WTC11 (cell line): Measurements from ENCODE around the gene ELP4. TPM values are rescaled to one million over a fixed set of nuclear protein-coding genes. Genes with fewer than 3 reads are reported as not detected.

Experiments used
- ATAC-seq: fragments of 200-7000 bp; cut with Tn5 transposase; 2 replicates; pipeline ENCODE4 v1.10.0; 2021; ENCODE audit warnings: mild to moderate bottlenecking, moderate library complexity
- CTCF ChIA-PET: fragments of 300-600 bp; sonication (Branson Sonifier 250); formaldehyde crosslinking; loops from one replicate; lab custom pipeline; 2021; ENCODE audit warnings: antibody characterized with exemption; lab: Charles Lee
- POLR2A ChIA-PET: fragments of 350-600 bp; sonication (Branson Sonifier 250); formaldehyde crosslinking; loops from one replicate; lab custom pipeline; 2021; ENCODE audit warnings: antibody characterized with exemption; lab: Charles Lee
- DNase-seq: peaks from one replicate; pipeline ENCODE4 v3.0.0; 2021; ENCODE audit warnings: low spot score
- H3K27ac Mint-ChIP-seq: 2 replicates; pipeline ENCODE4 v1.8.0; 2021; ENCODE audit warnings: mixed read lengths
- H3K27me3 Mint-ChIP-seq: 2 replicates; pipeline ENCODE4 v1.8.0; 2021; ENCODE audit warnings: low read depth, mild to moderate bottlenecking, moderate library complexity, mixed read lengths
- H3K36me3 Mint-ChIP-seq: 2 replicates; pipeline ENCODE4 v1.8.0; 2021; ENCODE audit warnings: mixed read lengths
- H3K4me1 Mint-ChIP-seq: 2 replicates; pipeline ENCODE4 v1.8.0; 2022; ENCODE audit warnings: mixed read lengths
- H3K4me3 Mint-ChIP-seq: 2 replicates; pipeline ENCODE4 v1.8.0; 2021; ENCODE audit warnings: mild to moderate bottlenecking, moderate library complexity, mixed read lengths
- H3K9me3 Mint-ChIP-seq: 2 replicates; pipeline ENCODE4 v1.8.0; 2021; ENCODE audit warnings: mixed read lengths
- CBFB ChIP-seq: sonication (generic); formaldehyde crosslinking; IDR thresholded peaks from 2 replicates; pipeline ENCODE4 v1.8.1; 2022; ENCODE audit warnings: mild to moderate bottlenecking, low read depth, missing genetic modification reagents
- CREM ChIP-seq: sonication (generic); formaldehyde crosslinking; IDR thresholded peaks from 2 replicates; pipeline ENCODE4 v1.8.1; 2022; ENCODE audit warnings: mild to moderate bottlenecking, missing genetic modification reagents, moderate library complexity
- ESRRA ChIP-seq: sonication (generic); formaldehyde crosslinking; IDR thresholded peaks from 2 replicates; pipeline ENCODE4 v1.8.1; 2022; ENCODE audit warnings: mild to moderate bottlenecking, missing genetic modification reagents, borderline replicate concordance
- ETV6 ChIP-seq: sonication (generic); formaldehyde crosslinking; IDR thresholded peaks from 2 replicates; pipeline ENCODE4 v1.8.1; 2022; ENCODE audit warnings: mild to moderate bottlenecking, missing genetic modification reagents
- FOXJ3 ChIP-seq: sonication (generic); formaldehyde crosslinking; IDR thresholded peaks from 2 replicates; pipeline ENCODE4 v1.9.0; 2021; ENCODE audit warnings: missing genetic modification reagents, mild to moderate bottlenecking, borderline replicate concordance
- GRHL2 ChIP-seq: fragments of 250-450 bp; sonication (Bioruptor Pico); IDR thresholded peaks from 2 replicates; pipeline ENCODE4 v1.8.0; 2022; ENCODE audit warnings: mild to moderate bottlenecking, moderate library complexity; ENCODE audit not compliant: insufficient replicate concordance, severe bottlenecking
- HMGA2 ChIP-seq: fragments of 250-450 bp; sonication (Bioruptor Pico); IDR thresholded peaks from 2 replicates; pipeline ENCODE4 v1.4.0; 2021; ENCODE audit warnings: mild to moderate bottlenecking, moderate library complexity
- NFE2L1 ChIP-seq: sonication (generic); formaldehyde crosslinking; IDR thresholded peaks from 2 replicates; pipeline ENCODE4 v1.8.1; 2023; ENCODE audit warnings: missing genetic modification reagents
- SOX15 ChIP-seq: fragments of 250-450 bp; sonication (Bioruptor Pico); IDR thresholded peaks from 2 replicates; pipeline ENCODE4 v1.9.0; 2021; ENCODE audit warnings: mild to moderate bottlenecking
- TCF7 ChIP-seq: sonication (generic); formaldehyde crosslinking; IDR thresholded peaks from 2 replicates; pipeline ENCODE4 v1.8.0; 2022; ENCODE audit warnings: mild to moderate bottlenecking, low read depth, missing genetic modification reagents, moderate library complexity
- TEAD1 ChIP-seq: sonication (generic); formaldehyde crosslinking; IDR thresholded peaks from 2 replicates; pipeline ENCODE4 v1.8.0; 2022; ENCODE audit warnings: mild to moderate bottlenecking, missing genetic modification reagents
- TEAD4 ChIP-seq: sonication (generic); formaldehyde crosslinking; IDR thresholded peaks from 2 replicates; pipeline ENCODE4 v1.8.0; 2022; ENCODE audit warnings: mild to moderate bottlenecking, missing genetic modification reagents
- ZNF232 ChIP-seq: sonication (generic); formaldehyde crosslinking; IDR thresholded peaks from 2 replicates; pipeline ENCODE4 v1.8.0; 2022; ENCODE audit warnings: mild to moderate bottlenecking, missing genetic modification reagents
- ZNF263 ChIP-seq: sonication (generic); formaldehyde crosslinking; IDR thresholded peaks from 2 replicates; pipeline ENCODE4 v1.8.1; 2022; ENCODE audit warnings: low read depth, mild to moderate bottlenecking, moderate library complexity, missing genetic modification reagents
- ZNF317 ChIP-seq: sonication (generic); formaldehyde crosslinking; IDR thresholded peaks from 2 replicates; pipeline ENCODE4 v1.8.1; 2023; ENCODE audit warnings: low read depth, mild to moderate bottlenecking, moderate library complexity, missing genetic modification reagents, borderline replicate concordance
- ZNF396 ChIP-seq: fragments of 250-450 bp; sonication (Bioruptor Pico); IDR thresholded peaks from 2 replicates; pipeline ENCODE4 v1.8.0; 2021; ENCODE audit warnings: mild to moderate bottlenecking, moderate library complexity, borderline replicate concordance
- ZNF416 ChIP-seq: fragments of 250-450 bp; sonication (Bioruptor Pico); IDR thresholded peaks from 2 replicates; pipeline ENCODE4 v1.9.0; 2021; ENCODE audit warnings: mild to moderate bottlenecking, inconsistent platforms
- total RNA-seq: library from RNA; stranded (reverse); gene quantifications from 3 replicates; pipeline ENCODE4 v1.2.3, GENCODE V29; 2021
- TF ChIP-seq, protein P1 (sequence below): fragments of 250-450 bp; sonication (Bioruptor Pico); IDR thresholded peaks from 2 replicates; pipeline ENCODE4 v1.9.0; 2021; ENCODE audit warnings: mild to moderate bottlenecking, borderline replicate concordance
- TF ChIP-seq, protein P2 (sequence below): sonication (generic); formaldehyde crosslinking; IDR thresholded peaks from 2 replicates; pipeline ENCODE4 v1.8.1; 2022; ENCODE audit warnings: missing genetic modification reagents, borderline replicate concordance
- TF ChIP-seq, protein P3 (sequence below): fragments of 250-450 bp; sonication (Bioruptor Pico); IDR thresholded peaks from 2 replicates; pipeline ENCODE4 v2.1.2; 2022; ENCODE audit warnings: mild to moderate bottlenecking, moderate library complexity
- TF ChIP-seq, protein P4 (sequence below): sonication (generic); formaldehyde crosslinking; IDR thresholded peaks from 2 replicates; pipeline ENCODE4 v1.8.1; 2023; ENCODE audit warnings: mild to moderate bottlenecking, missing genetic modification reagents, borderline replicate concordance

The ELP4 gene
- total RNA-seq, 1 experiment from 2014 or later, result 14.6 TPM

DNA sequence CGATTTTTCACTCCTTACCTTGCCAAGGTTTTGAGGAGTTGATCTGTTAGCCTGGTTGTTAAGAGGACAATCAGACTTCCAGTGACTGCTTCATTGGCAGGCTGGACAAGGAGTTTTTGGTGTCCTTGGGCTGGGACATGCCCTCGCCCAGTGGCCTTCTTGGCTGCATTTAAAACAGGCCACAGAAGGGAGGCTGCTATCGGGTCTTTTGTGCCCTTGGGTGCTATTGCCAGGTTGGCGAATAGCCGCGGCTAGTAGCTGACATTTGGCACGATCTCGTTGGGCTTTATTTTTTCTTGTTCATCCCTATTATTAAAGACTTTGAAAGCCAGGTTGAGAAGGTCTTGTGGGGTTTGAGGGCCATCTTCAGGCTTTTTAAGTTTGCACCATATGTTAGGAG lies 99.4 kb downstream of the ELP4 start:
- no peak for DNase-seq
- Mint-ChIP-seq H3K27ac (no peak overlapping the region), H3K27me3 (no peaks in the 10 kb centered on the region), H3K4me1 (peaks cover 16% of the 10 kb centered on the region), H3K36me3 (no peaks in the 10 kb centered on the region), H3K9me3 (no peaks in the 10 kb centered on the region), H3K4me3 (no peak overlapping the region)
- CTCF ChIA-PET, result no interaction called here
- TF ChIP-seq, protein P1, sequence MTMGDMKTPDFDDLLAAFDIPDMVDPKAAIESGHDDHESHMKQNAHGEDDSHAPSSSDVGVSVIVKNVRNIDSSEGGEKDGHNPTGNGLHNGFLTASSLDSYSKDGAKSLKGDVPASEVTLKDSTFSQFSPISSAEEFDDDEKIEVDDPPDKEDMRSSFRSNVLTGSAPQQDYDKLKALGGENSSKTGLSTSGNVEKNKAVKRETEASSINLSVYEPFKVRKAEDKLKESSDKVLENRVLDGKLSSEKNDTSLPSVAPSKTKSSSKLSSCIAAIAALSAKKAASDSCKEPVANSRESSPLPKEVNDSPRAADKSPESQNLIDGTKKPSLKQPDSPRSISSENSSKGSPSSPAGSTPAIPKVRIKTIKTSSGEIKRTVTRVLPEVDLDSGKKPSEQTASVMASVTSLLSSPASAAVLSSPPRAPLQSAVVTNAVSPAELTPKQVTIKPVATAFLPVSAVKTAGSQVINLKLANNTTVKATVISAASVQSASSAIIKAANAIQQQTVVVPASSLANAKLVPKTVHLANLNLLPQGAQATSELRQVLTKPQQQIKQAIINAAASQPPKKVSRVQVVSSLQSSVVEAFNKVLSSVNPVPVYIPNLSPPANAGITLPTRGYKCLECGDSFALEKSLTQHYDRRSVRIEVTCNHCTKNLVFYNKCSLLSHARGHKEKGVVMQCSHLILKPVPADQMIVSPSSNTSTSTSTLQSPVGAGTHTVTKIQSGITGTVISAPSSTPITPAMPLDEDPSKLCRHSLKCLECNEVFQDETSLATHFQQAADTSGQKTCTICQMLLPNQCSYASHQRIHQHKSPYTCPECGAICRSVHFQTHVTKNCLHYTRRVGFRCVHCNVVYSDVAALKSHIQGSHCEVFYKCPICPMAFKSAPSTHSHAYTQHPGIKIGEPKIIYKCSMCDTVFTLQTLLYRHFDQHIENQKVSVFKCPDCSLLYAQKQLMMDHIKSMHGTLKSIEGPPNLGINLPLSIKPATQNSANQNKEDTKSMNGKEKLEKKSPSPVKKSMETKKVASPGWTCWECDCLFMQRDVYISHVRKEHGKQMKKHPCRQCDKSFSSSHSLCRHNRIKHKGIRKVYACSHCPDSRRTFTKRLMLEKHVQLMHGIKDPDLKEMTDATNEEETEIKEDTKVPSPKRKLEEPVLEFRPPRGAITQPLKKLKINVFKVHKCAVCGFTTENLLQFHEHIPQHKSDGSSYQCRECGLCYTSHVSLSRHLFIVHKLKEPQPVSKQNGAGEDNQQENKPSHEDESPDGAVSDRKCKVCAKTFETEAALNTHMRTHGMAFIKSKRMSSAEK (CRISPR knock-in tag), result no peak
- no peak for TF ChIP-seq TCF7 (CRISPR knock-in tag)
- no peak for TF ChIP-seq SOX15 (CRISPR knock-in tag)
- no peak for TF ChIP-seq GRHL2 (CRISPR knock-in tag)
- TF ChIP-seq ZNF396 (CRISPR knock-in tag), result no peak
- TF ChIP-seq ZNF263 (CRISPR knock-in tag), result no peak
- TF ChIP-seq TEAD1 (CRISPR knock-in tag), result no peak
- TF ChIP-seq NFE2L1 (CRISPR knock-in tag), result no peak
- no peak for TF ChIP-seq TEAD4 (CRISPR knock-in tag)
- no peak for TF ChIP-seq ZNF416
- TF ChIP-seq ZNF232 (CRISPR knock-in tag), result no peak
- no peak for TF ChIP-seq CBFB (CRISPR knock-in tag)
- TF ChIP-seq, protein P2, sequence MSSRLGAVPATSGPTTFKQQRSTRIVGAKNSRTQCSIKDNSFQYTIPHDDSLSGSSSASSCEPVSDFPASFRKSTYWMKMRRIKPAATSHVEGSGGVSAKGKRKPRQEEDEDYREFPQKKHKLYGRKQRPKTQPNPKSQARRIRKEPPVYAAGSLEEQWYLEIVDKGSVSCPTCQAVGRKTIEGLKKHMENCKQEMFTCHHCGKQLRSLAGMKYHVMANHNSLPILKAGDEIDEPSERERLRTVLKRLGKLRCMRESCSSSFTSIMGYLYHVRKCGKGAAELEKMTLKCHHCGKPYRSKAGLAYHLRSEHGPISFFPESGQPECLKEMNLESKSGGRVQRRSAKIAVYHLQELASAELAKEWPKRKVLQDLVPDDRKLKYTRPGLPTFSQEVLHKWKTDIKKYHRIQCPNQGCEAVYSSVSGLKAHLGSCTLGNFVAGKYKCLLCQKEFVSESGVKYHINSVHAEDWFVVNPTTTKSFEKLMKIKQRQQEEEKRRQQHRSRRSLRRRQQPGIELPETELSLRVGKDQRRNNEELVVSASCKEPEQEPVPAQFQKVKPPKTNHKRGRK (CRISPR knock-in tag), result no peak
- no peak for TF ChIP-seq FOXJ3 (CRISPR knock-in tag)
- no peak for TF ChIP-seq HMGA2 (CRISPR knock-in tag)
- TF ChIP-seq CREM (CRISPR knock-in tag), result no peak
- TF ChIP-seq ESRRA (CRISPR knock-in tag), result no peak
- no peak for TF ChIP-seq ZNF317 (CRISPR knock-in tag)
- POLR2A ChIA-PET, result no interaction called here
- ATAC-seq, result no peak

DNA sequence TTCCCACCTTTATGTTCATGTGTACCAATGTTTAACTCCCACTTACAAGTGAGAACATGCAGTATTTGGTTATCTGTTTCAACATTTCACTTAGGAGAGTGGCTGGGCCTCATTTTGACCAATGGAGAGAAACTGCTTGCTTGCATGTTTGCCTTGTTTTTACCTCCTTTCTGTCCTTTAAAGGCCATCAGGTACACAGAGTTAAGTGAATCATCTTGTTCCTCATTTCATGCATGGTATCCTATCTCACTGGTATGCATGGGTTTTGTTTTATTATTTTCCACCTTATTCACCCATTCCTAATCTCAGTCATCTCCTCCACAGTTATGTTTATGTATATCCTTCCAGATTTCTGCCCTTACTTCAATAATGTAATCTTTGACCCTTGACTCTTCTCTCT lies 101.0 kb downstream of the ELP4 start:
- Mint-ChIP-seq H3K27ac (no peak overlapping the region), H3K27me3 (no peaks in the 10 kb centered on the region), H3K4me1 (peaks cover 16% of the 10 kb centered on the region), H3K36me3 (no peaks in the 10 kb centered on the region), H3K4me3 (no peak overlapping the region), H3K9me3 (no peaks in the 10 kb centered on the region)
- ChIA-PET CTCF (no interaction called here), POLR2A (no interaction called here)
- TF ChIP-seq, protein P3, sequence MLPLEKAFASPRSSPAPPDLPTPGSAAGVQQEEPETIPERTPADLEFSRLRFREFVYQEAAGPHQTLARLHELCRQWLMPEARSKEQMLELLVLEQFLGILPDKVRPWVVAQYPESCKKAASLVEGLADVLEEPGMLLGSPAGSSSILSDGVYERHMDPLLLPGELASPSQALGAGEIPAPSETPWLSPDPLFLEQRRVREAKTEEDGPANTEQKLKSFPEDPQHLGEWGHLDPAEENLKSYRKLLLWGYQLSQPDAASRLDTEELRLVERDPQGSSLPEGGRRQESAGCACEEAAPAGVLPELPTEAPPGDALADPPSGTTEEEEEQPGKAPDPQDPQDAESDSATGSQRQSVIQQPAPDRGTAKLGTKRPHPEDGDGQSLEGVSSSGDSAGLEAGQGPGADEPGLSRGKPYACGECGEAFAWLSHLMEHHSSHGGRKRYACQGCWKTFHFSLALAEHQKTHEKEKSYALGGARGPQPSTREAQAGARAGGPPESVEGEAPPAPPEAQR (CRISPR knock-in tag), result no peak
- TF ChIP-seq GRHL2 (CRISPR knock-in tag), result no peak
- TF ChIP-seq ETV6 (CRISPR knock-in tag), result no peak
- no peak for TF ChIP-seq ESRRA (CRISPR knock-in tag)
- TF ChIP-seq, protein P4, sequence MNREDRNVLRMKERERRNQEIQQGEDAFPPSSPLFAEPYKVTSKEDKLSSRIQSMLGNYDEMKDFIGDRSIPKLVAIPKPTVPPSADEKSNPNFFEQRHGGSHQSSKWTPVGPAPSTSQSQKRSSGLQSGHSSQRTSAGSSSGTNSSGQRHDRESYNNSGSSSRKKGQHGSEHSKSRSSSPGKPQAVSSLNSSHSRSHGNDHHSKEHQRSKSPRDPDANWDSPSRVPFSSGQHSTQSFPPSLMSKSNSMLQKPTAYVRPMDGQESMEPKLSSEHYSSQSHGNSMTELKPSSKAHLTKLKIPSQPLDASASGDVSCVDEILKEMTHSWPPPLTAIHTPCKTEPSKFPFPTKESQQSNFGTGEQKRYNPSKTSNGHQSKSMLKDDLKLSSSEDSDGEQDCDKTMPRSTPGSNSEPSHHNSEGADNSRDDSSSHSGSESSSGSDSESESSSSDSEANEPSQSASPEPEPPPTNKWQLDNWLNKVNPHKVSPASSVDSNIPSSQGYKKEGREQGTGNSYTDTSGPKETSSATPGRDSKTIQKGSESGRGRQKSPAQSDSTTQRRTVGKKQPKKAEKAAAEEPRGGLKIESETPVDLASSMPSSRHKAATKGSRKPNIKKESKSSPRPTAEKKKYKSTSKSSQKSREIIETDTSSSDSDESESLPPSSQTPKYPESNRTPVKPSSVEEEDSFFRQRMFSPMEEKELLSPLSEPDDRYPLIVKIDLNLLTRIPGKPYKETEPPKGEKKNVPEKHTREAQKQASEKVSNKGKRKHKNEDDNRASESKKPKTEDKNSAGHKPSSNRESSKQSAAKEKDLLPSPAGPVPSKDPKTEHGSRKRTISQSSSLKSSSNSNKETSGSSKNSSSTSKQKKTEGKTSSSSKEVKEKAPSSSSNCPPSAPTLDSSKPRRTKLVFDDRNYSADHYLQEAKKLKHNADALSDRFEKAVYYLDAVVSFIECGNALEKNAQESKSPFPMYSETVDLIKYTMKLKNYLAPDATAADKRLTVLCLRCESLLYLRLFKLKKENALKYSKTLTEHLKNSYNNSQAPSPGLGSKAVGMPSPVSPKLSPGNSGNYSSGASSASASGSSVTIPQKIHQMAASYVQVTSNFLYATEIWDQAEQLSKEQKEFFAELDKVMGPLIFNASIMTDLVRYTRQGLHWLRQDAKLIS (CRISPR knock-in tag), result no peak
- no peak for TF ChIP-seq ZNF232 (CRISPR knock-in tag)
- DNase-seq (no peak), ATAC-seq (no peak)
